Glutamatergic neuron (in vitro differentiated cells): Measurements from ENCODE around the gene CRABP1. TPM values are rescaled to one million over a fixed set of nuclear protein-coding genes. Genes with fewer than 3 reads are reported as not detected.
A peak's percentile ranks its signal among the peaks of the same experiment; 100 is the strongest.

Experiments used
- DNase-seq: peaks from one replicate; pipeline ENCODE4 v3.0.0; 2022
- H3K27ac Mint-ChIP-seq: one replicate; pipeline ENCODE4 v1.8.0; 2020; ENCODE audit warnings: mild to moderate bottlenecking, mixed read lengths, inconsistent platforms; ENCODE audit not compliant: unreplicated experiment
- H3K27me3 Mint-ChIP-seq: one replicate; pipeline ENCODE4 v1.8.0; 2020; ENCODE audit warnings: mild to moderate bottlenecking, moderate library complexity, mixed read lengths, inconsistent platforms; ENCODE audit not compliant: unreplicated experiment
- H3K36me3 Mint-ChIP-seq: one replicate; pipeline ENCODE4 v1.8.0; 2020; ENCODE audit warnings: mild to moderate bottlenecking, mixed read lengths, inconsistent platforms; ENCODE audit not compliant: unreplicated experiment
- H3K4me1 Mint-ChIP-seq: one replicate; pipeline ENCODE4 v1.8.0; 2020; ENCODE audit warnings: mild to moderate bottlenecking, low read depth, mixed read lengths, inconsistent platforms; ENCODE audit not compliant: unreplicated experiment
- H3K4me3 Mint-ChIP-seq: one replicate; pipeline ENCODE4 v1.8.0; 2020; ENCODE audit warnings: mild to moderate bottlenecking, mixed read lengths, inconsistent platforms; ENCODE audit not compliant: unreplicated experiment
- H3K9me3 Mint-ChIP-seq: one replicate; pipeline ENCODE4 v1.8.0; 2020; ENCODE audit warnings: mild to moderate bottlenecking, moderate library complexity, mixed read lengths, inconsistent platforms; ENCODE audit not compliant: unreplicated experiment
- CTCF ChIP-seq: fragments of 200-600 bp; sonication (generic); IDR thresholded peaks from one replicate; pipeline ENCODE4 v1.5.0; 2021; ENCODE audit not compliant: partially characterized antibody, unreplicated experiment
- long read RNA-seq: library from polyadenylated mRNA; unstranded; transcript quantifications from one replicate; pipeline ENCODE4 v2.0.0, GENCODE V29; 2020; ENCODE audit not compliant: unreplicated experiment
- total RNA-seq: library from RNA; stranded (reverse); fragmentation: NEBNext Ultra II Directional; extraction: Animal tissue kit (Norgen Biotek cat#: 25700); gene quantifications from one replicate; pipeline ENCODE4 v1.2.1, GENCODE V29; 2021; ENCODE audit not compliant: unreplicated experiment

CRABP1 gene
- 314 TPM for total RNA-seq
- long read RNA-seq, transcript CRABP1-201 (4 exons, 772 nt) = major isoform, 249 of 257 reads
- long read RNA-seq, partial matches to known transcripts = 3 of 257 reads
- long read RNA-seq, other reads (novel, unspliced or antisense) = 5 of 257 reads

DNA sequence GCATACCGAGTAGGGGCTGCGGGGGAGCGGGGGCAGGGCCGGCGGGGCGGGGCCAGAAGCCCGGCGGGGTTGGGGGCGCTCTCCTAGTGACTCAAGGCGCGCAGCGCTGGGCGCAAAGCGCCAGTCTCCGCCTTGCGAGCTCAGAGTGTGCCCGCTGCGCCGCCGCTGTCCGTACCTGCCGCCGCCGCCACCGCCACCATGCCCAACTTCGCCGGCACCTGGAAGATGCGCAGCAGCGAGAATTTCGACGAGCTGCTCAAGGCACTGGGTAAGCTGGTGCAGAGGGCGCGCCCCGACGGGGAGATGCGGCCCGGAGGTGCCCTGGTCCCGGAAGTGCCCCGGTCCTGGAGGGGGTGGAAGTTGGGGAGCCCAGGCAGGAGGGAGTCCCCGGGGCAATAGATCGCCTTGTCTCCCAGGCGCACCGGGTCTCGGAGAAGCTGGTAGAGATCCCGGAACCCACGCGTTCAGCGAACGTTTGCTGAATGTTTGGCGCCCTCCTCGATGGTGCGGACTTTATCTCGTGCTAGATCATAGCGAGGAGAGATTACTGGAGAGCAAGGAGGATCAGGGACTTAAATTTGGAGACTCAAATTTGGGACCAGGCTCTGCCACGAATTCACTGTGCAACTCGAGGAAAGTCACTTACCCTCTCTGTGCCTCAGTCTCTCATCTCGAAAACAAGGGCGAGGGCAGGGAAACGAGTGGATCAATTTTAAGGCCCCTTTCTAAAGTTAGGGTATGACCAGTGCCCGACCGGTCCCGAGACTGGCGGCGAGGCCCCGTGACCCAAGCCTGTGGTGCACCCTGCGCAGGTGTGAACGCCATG lies at the start of gene CRABP1:
Gene CRABP1, plus strand, starts transcription at position 123 of the 826 bp plus-strand sequence. Its CDS starts 76 bp downstream, at position 199.
- Mint-ChIP-seq H3K36me3 (peaks cover 7% of the 10 kb centered on the region), H3K4me1 (peaks cover 22% of the 10 kb centered on the region), H3K27ac (peak within 1 kb of the TSS; percentile 40), H3K4me3 (peak within 1 kb of the TSS; percentile 76), H3K9me3 (peaks cover 5% of the 10 kb centered on the region), H3K27me3 (peaks cover 11% of the 10 kb centered on the region)
- DNase-seq = no peak
- TF ChIP-seq CTCF = no peak

GRCh38 chr15:78291052-78291451 lies 49.1 kb upstream of the CRABP1 start:
- H3K36me3 Mint-ChIP-seq = no peaks in the 10 kb centered on the region
- H3K27ac Mint-ChIP-seq = no peak overlapping the region
- H3K27me3 Mint-ChIP-seq = peaks cover 4% of the 10 kb centered on the region
- H3K4me3 Mint-ChIP-seq = no peak overlapping the region
- H3K4me1 Mint-ChIP-seq = no peaks in the 10 kb centered on the region
- no peak for DNase-seq
- no peak for TF ChIP-seq CTCF
- no peaks in the 10 kb centered on the region for H3K9me3 Mint-ChIP-seq

DNA sequence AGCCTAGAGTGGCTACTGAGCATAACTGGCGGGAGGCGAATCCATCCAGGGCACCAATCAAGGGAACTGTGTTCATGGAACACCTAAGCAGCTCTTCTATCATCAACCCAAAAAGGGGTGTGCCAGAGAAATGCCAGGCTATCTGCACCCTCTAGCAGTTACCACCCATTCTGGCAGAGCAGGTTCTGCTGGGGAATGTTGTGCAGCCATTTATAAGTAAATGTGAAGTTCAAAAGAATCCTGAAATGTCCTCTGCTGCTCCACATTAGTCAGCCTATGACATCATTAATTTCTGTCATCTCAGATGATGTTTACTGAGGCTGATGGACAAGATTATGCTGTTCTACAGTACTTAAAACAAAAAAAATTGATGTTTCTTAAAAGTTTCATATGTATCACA lies 48.5 kb upstream of the CRABP1 start:
- no peak for DNase-seq
- Mint-ChIP-seq H3K4me3 (no peak overlapping the region), H3K4me1 (no peaks in the 10 kb centered on the region), H3K27me3 (peaks cover 4% of the 10 kb centered on the region), H3K9me3 (no peaks in the 10 kb centered on the region), H3K27ac (no peak overlapping the region), H3K36me3 (no peaks in the 10 kb centered on the region)
- no peak for TF ChIP-seq CTCF

DNA sequence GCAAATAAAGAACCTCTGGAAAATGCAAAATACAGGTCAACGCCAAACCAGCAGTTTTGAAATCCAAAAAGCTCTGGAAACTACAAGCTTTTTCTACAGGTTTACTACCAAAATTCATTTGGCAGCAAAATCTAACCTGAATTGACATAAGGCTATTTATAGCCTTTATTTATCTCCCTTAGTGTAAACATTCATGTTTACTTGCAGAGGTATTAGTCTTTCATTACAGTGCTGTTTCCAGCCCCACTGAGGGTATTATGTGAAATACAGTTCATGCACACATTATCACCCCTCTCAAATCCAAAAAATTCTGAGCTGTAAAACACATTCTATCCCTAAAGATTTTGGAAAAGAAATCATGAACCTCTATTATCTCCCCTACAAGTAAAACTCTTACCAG lies 47.9 kb upstream of the CRABP1 start:
- no peaks in the 10 kb centered on the region for H3K4me1 Mint-ChIP-seq
- H3K27ac Mint-ChIP-seq = no peak overlapping the region
- no peak overlapping the region for H3K4me3 Mint-ChIP-seq
- TF ChIP-seq CTCF = no peak
- DNase-seq = no peak
- no peaks in the 10 kb centered on the region for H3K9me3 Mint-ChIP-seq
- H3K27me3 Mint-ChIP-seq = peaks cover 4% of the 10 kb centered on the region
- no peaks in the 10 kb centered on the region for H3K36me3 Mint-ChIP-seq
